K562 (cell line): ENCODE data around the gene CHN2. TPM values are rescaled to one million over a fixed set of nuclear protein-coding genes. Genes with fewer than 3 reads are reported as not detected.

ENCODE experiments used
- E2F3 ChIP-seq: fragments of 250-450 bp; sonication (Bioruptor Pico); IDR thresholded peaks from 2 replicates; pipeline ENCODE4 v1.4.0; 2020; ENCODE audit warnings: mild to moderate bottlenecking
- MGA ChIP-seq: fragments of 450-650 bp; IDR thresholded peaks from 2 replicates; pipeline ENCODE4 v1.6.1; 2016; ENCODE audit warnings: mild to moderate bottlenecking, moderate library complexity
- ZNF140 ChIP-seq: fragments of 250-450 bp; sonication (Bioruptor Pico); IDR thresholded peaks from 2 replicates; pipeline ENCODE4 v1.8.0; 2021; ENCODE audit warnings: moderate library complexity, mild to moderate bottlenecking, inconsistent platforms
- ZNF695 ChIP-seq: fragments of 450-650 bp; formaldehyde crosslinking; IDR thresholded peaks from 2 replicates; pipeline ENCODE4 v1.4.0; 2020; ENCODE audit warnings: mild to moderate bottlenecking, moderate library complexity
- polyA plus RNA-seq, 8 experiments: library from polyadenylated mRNA; depleted of rRNA in 4 of 8; stranded (reverse) in 5 of 8; unstranded in 3 of 8; fragments of >200 nt; fragmentation: Nextera tagmentation in 2 of 8; fragmentation: Illumina TruSeq in 1 of 8; extraction: Ambion mirVana in 2 of 8; extraction: Trizol in 1 of 8; gene quantifications; 2 replicates each; pipeline versions ENCODE4 v1.2.1 to v1.2.3, GENCODE V29; 2011 to 2014; ENCODE audit warnings: inconsistent platforms in 1 of 8, missing spikeins in 1 of 8
- total RNA-seq, 7 experiments: library from RNA; depleted of rRNA in 6 of 7; stranded (reverse); fragments of >200 nt in 6 of 7; fragmentation: Illumina TruSeq in 2 of 7; extraction: Trizol in 2 of 7; gene quantifications; 2 replicates each; pipeline versions ENCODE4 v1.2.1 to v1.2.3, GENCODE V29; 2011 to 2021; ENCODE audit warnings: low replicate concordance in 1 of 7

The CHN2 gene
- total and polyA plus RNA-seq, 9 of the 15 experiments (the other 6 are each of a cell fraction or from before 2014, with no cell fraction given), result 0.12 to 2.1 (median 0.31) TPM; not detected in 1

- TF ChIP-seq MGA (no peak), E2F3 (CRISPR knock-in tag) (no peak), ZNF140 (no peak), ZNF695 (CRISPR knock-in tag) (no peak)
These were observed 62.1 kb downstream of the CHN2 start (continued) for GRCh38 chr7:29256693-29257002.
